GM06990 (cell line): Measurements from ENCODE around the gene CCDC34.

ENCODE experiments used
- DNase-seq: peaks from one replicate; pipeline ENCODE4 v3.0.0-alpha.2; 2011; ENCODE audit not compliant: insufficient read length; ENCODE audit errors: extremely low read depth
- H3K27me3 ChIP-seq: replicated peaks from 2 replicates; pipeline ENCODE4 v1.6.0; 2011; ENCODE audit warnings: low read length; ENCODE audit not compliant: control insufficient read depth, insufficient read depth
- H3K36me3 ChIP-seq: 2 replicates; pipeline ENCODE4 v1.5.1; 2011; ENCODE audit warnings: low read length; ENCODE audit not compliant: control insufficient read depth, insufficient read depth
- H3K4me3 ChIP-seq: replicated peaks from 2 replicates; pipeline ENCODE4 v1.5.1; 2011; ENCODE audit warnings: low read depth, mild to moderate bottlenecking, control low read depth, low read length
- TF ChIP-seq, protein P1 (sequence below): IDR thresholded peaks from 2 replicates; pipeline ENCODE4 v1.5.1; 2011; ENCODE audit warnings: low read length, control low read depth, mild to moderate bottlenecking, inconsistent platforms; ENCODE audit not compliant: insufficient read depth, poor library complexity, severe bottlenecking

Gene CCDC34

DNA sequence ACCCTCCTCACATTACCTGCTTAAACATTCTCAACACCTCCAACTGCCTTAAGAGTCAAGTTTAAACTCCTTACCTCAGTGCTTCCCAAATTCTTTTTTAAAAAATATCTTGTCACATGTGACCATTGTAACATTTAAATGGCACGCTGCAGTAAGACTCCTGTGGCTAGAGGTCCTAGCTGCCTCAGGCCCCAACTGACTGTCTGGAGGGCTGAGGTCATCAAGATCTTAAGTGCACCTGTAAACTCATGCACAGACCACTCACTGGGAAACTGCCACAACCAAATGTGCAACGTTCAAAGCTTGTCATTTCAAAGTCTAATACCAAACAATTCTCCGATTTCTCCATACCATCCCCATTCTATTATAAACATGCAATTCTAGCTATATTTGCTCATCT is 16.4 kb upstream of the CCDC34 start:
- Histone ChIP-seq H3K27me3 (no peaks in the 10 kb centered on the region), H3K36me3 (no peaks in the 10 kb centered on the region), H3K4me3 (no peak overlapping the region)
- no peak for DNase-seq
- TF ChIP-seq, protein P1, sequence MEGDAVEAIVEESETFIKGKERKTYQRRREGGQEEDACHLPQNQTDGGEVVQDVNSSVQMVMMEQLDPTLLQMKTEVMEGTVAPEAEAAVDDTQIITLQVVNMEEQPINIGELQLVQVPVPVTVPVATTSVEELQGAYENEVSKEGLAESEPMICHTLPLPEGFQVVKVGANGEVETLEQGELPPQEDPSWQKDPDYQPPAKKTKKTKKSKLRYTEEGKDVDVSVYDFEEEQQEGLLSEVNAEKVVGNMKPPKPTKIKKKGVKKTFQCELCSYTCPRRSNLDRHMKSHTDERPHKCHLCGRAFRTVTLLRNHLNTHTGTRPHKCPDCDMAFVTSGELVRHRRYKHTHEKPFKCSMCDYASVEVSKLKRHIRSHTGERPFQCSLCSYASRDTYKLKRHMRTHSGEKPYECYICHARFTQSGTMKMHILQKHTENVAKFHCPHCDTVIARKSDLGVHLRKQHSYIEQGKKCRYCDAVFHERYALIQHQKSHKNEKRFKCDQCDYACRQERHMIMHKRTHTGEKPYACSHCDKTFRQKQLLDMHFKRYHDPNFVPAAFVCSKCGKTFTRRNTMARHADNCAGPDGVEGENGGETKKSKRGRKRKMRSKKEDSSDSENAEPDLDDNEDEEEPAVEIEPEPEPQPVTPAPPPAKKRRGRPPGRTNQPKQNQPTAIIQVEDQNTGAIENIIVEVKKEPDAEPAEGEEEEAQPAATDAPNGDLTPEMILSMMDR: no peak

GRCh38 chr11:27375370-27375769 is 12.4 kb upstream of the CCDC34 start:
- no peaks in the 10 kb centered on the region for H3K36me3 ChIP-seq
- H3K27me3 ChIP-seq: no peaks in the 10 kb centered on the region
- TF ChIP-seq, protein P1: no peak
- H3K4me3 ChIP-seq: no peak overlapping the region
- DNase-seq: no peak

DNA sequence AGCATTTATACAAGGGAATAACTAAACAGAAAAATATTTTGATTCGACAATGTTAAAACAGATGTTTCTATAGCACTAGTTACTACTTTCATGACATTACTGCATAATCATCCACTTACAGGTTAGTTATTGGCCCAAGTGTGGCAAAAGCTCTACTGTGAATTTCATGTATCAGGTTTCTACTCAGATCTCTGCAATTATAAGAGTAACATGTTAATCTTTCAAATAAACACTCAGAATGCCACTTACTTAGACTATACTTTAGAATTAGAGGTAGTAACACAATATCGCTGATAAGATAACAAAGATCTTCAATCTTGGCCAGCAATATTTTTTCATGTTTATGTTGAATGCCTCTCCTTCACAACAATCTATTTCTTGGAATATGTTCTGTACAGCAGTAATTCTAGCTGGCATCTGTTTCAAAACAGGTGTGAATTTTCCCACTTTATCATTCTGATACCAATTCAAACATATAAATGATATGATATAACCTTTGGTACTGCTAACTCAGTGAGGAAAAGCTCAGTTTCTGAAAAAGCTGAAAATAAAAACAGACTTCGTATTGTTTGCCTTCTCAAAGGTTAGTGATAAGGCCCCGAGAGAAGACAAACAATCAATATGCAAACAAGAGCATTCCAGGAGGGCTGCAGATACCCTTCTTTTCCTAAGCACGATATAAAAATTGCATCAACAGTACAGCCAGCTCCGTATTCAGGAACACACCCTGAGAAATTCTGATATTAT is 11.0 kb upstream of the CCDC34 start:
- H3K27me3 ChIP-seq: no peaks in the 10 kb centered on the region
- DNase-seq: no peak
- H3K4me3 ChIP-seq: no peak overlapping the region
- no peaks in the 10 kb centered on the region for H3K36me3 ChIP-seq
- TF ChIP-seq, protein P1: no peak

DNA sequence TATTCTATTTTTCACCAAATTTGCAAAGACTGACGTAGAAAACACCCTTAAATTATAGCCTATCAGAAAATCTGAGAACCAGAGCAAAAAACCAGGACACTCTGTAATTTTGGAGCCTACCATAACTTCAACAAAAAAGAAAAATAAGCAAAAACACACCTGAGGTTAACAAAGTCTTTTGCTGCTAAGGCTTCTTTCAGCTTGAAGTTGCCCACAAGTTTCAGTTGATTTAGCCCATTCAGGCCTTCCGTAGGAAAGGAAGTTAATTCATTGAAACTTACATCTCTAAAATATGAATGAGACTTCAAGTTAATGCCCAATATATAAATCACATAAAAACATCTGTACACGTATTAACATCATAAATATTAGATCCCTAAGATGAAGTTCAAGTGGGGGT is 10.4 kb upstream of the CCDC34 start:
- Histone ChIP-seq H3K4me3 (no peak overlapping the region), H3K36me3 (no peaks in the 10 kb centered on the region), H3K27me3 (no peaks in the 10 kb centered on the region)
- DNase-seq: no peak
- TF ChIP-seq, protein P1: no peak

- TF ChIP-seq, protein P1: no peak
- Histone ChIP-seq H3K4me3 (no peak overlapping the region), H3K27me3 (no peaks in the 10 kb centered on the region), H3K36me3 (no peaks in the 10 kb centered on the region)
- no peak for DNase-seq
Measured at GRCh38 chr11:27372164-27372563, 9.1 kb upstream of the CCDC34 start.

DNA sequence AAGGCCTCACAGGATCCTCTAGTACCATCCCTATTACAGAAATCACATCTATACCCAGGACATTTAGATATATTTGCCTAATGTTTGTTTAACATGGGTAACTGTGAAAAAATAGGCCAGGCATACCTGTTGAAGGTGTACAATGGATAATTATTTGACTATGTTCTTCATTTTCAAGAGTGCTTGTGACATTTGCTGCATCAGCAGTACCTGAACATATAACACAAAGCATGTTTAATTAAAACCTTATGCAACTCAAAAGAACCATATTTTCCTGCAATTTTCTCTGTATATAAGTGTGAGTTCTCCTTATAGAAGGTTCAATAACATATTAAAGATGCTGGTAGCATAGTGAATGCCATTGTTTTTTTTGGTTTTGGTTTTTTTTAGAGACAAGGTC is 8.5 kb upstream of the CCDC34 start:
- DNase-seq: no peak
- H3K36me3 ChIP-seq: no peaks in the 10 kb centered on the region
- no peaks in the 10 kb centered on the region for H3K27me3 ChIP-seq
- H3K4me3 ChIP-seq: no peak overlapping the region
- TF ChIP-seq, protein P1: no peak
